GM12801 (cell line): ENCODE results near the gene ANKRD10.

ENCODE experiments used
- TF ChIP-seq, protein P1 (sequence below): IDR thresholded peaks from one replicate; pipeline ENCODE4 v1.5.1; 2011; ENCODE audit warnings: control low read depth; ENCODE audit not compliant: insufficient read length; ENCODE audit errors: extremely low read depth

ANKRD10 gene

GRCh38 chr13:110873639-110874507 lies 41.0 kb downstream of the ANKRD10 start:
- TF ChIP-seq, protein P1, sequence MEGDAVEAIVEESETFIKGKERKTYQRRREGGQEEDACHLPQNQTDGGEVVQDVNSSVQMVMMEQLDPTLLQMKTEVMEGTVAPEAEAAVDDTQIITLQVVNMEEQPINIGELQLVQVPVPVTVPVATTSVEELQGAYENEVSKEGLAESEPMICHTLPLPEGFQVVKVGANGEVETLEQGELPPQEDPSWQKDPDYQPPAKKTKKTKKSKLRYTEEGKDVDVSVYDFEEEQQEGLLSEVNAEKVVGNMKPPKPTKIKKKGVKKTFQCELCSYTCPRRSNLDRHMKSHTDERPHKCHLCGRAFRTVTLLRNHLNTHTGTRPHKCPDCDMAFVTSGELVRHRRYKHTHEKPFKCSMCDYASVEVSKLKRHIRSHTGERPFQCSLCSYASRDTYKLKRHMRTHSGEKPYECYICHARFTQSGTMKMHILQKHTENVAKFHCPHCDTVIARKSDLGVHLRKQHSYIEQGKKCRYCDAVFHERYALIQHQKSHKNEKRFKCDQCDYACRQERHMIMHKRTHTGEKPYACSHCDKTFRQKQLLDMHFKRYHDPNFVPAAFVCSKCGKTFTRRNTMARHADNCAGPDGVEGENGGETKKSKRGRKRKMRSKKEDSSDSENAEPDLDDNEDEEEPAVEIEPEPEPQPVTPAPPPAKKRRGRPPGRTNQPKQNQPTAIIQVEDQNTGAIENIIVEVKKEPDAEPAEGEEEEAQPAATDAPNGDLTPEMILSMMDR = no peak

DNA sequence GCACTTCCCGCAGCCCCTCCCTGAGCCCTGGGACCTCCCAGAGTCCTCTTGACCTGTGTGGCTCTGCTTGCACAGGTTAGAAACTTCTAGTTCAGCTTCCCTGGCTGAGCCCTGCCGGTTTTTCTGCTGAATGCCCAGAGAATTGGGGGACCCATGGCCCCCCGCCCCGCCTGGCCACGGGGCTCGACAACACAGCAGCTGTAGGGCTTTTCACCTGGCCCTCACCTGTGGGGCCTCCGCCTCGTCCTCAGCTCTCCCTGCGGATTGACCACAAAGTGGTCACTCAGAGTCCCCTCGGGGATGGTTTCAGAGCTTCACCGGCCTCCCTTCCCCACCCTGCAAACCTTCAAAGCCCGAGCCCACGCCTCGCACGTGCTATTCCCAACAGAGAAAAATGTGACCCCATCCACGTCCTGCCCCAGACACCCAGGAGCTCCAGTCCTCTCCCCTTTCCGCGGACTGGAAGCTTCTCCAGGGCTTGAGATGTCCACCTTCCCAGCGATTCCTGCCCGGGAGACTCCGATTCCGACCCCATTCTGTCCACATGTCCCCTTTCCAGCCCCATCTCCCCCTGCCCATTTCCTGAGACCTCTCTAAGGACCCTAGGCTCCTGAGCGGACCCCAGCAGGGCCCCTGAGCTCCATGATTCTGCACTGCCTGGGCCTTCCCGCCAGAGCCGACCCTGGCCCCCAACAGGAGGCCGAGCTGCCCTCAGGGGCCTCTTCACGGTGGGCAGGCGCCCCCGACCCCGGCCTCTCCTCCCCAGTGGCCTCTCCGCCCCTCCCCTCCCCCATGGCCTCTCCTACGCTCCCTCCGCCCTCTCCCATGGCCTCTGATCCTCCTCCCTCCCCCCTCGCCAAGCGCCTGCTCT lies 41.9 kb downstream of the ANKRD10 start:
- TF ChIP-seq, protein P1 = no peak

DNA sequence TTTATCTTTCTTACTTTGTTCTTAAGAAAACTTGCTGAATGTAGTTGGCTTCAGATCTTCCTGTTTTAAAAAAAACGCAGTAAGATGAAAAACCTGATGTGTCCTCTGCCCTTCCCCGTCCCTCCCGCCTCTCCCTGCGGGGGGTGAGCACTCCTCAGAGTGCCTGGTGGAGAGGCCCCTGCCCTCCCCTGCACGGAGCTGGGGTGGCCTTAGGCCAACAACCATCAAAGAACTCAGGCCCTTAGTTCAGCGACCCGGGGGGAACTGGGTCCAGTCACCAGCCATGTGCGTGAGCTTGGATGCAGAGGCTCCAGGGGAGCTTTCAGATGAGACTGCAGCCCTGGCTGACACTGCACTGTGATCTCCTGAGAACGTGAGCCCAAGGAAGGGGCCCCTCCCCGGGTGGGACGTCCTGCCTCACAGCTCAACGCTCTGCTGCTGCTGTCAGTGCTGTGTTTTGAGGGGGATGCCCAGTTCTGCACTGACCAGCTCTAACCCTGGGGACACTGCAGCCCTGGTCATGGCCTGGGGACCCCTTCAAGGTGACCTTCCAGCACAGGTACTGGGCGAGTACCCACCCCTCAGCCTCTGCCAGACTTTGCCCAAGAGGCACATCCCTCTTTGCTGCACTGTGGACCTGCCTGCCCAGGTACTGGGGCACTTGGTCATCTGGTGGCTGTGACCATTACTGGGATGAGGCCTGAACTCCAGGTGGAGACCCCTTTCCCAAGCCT lies 42.7 kb downstream of the ANKRD10 start:
- TF ChIP-seq, protein P1 = no peak

GRCh38 chr13:110869805-110870706 lies 44.8 kb downstream of the ANKRD10 start:
- TF ChIP-seq, protein P1 = no peak

DNA sequence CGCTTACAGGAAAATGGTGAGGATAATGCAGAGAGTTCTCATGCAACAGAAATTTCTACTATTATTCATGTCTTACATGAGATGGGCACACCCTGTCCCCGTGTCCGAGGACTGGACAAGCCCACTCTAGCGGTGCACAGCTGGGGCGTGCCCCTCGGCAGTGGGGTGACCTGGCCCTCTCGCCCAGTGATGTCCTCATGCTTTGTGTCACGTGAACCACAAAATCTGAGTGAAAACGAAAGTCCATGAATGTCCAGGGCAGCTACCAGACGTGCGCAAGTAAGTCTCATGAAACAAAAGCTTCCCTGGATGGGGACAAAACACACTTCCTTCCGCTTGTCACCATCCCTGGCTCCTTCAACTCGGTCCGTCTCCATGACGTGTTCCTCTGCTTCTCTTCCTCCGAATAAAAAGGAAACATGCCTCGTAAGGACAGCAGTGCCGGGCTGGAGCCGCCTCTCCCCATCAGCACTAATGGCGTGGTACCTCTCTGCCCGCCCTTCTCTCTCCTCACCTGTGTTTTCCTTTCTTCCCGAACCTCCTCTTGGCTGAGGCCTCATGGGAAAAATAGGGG lies 45.6 kb downstream of the ANKRD10 start:
- TF ChIP-seq, protein P1 = no peak

DNA sequence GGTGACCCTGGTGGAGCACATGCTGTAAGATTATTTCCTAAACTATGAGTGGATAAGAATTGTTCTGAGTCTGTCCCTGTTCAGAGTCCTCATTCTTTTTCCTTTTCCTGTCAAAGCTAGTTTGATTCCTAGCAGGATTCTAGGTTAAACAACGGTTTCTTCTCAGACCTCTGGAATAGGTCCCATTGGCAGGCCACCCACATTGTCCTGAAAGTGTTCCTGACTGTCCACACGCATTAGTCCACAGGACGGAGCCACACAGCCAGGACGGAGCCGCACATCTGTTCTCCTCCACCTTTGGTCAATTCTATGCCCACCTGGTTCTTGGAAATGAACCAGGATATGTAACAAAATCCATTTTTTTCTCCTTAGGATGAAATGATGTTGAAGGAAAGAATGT lies 46.1 kb downstream of the ANKRD10 start:
- TF ChIP-seq, protein P1 = no peak
